A673 (cell line): Measurements from ENCODE around the gene ITPR3.

Source experiments
- EZH2 ChIP-seq: fragments of 200-600 bp; sonication (generic); IDR thresholded peaks from 2 replicates; pipeline ENCODE4 v1.6.1; 2017; ENCODE audit warnings: borderline replicate concordance, low read depth, mild to moderate bottlenecking, mixed read lengths, antibody characterized with exemption, low read length; ENCODE audit not compliant: poor library complexity, severe bottlenecking
- TF ChIP-seq, protein P1 (sequence below): fragments of 300-800, 200-600 bp; sonication (generic); conservative IDR thresholded peaks from 2 replicates; pipeline ENCODE4 v1.5.1; 2017; ENCODE audit warnings: low read depth, mild to moderate bottlenecking, antibody characterized with exemption, low read length, moderate library complexity, mixed read lengths

DNA sequence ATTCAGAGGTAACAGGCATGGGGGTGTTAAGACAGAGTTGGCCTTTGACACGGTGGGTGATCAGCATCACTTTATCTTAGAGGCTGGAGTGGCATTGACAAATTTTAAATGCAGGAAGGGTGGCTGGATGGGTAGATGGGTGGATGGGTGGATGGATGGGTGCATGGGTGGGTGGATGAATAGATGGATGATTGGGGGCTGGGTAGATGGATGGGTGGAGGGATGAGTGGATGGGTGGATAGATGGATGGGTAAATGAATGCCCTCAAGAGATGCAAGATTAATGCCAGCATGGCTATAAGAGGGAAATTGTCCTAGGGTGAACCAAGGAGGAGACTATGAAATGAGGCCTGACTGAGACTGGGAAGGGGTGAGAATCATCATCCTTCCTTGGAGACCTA is 18.4 kb downstream of the ITPR3 start:
- TF ChIP-seq, protein P1, sequence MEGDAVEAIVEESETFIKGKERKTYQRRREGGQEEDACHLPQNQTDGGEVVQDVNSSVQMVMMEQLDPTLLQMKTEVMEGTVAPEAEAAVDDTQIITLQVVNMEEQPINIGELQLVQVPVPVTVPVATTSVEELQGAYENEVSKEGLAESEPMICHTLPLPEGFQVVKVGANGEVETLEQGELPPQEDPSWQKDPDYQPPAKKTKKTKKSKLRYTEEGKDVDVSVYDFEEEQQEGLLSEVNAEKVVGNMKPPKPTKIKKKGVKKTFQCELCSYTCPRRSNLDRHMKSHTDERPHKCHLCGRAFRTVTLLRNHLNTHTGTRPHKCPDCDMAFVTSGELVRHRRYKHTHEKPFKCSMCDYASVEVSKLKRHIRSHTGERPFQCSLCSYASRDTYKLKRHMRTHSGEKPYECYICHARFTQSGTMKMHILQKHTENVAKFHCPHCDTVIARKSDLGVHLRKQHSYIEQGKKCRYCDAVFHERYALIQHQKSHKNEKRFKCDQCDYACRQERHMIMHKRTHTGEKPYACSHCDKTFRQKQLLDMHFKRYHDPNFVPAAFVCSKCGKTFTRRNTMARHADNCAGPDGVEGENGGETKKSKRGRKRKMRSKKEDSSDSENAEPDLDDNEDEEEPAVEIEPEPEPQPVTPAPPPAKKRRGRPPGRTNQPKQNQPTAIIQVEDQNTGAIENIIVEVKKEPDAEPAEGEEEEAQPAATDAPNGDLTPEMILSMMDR: no peak
- TF ChIP-seq EZH2: no peak
